HL-60 (cell line): ENCODE data around the gene TTC27.

Experiments used
- DNase-seq, 2 experiments: peaks; one replicate each; pipeline ENCODE4 v3.0.0-alpha.2; 2010 to 2020; ENCODE audit warnings: low read depth in 1 of 2, low spot score in 1 of 2
- H3K27ac ChIP-seq: fragments of 250-450 bp; sonication (Bioruptor Pico); replicated peaks from 2 replicates; pipeline ENCODE4 v1.5.1; 2020; ENCODE audit warnings: mild to moderate bottlenecking, moderate library complexity
- H3K27me3 ChIP-seq: fragments of 250-450 bp; sonication (Bioruptor Pico); 2 replicates; pipeline ENCODE4 v1.5.1; 2021; ENCODE audit warnings: mild to moderate bottlenecking, moderate library complexity; ENCODE audit not compliant: insufficient read depth, poor library complexity, severe bottlenecking
- H3K4me3 ChIP-seq: replicated peaks from 2 replicates; pipeline ENCODE4 v1.5.1; 2011; ENCODE audit warnings: mild to moderate bottlenecking, control low read depth, low read length; ENCODE audit not compliant: insufficient read depth
- GABPA ChIP-seq: IDR thresholded peaks from 2 replicates; pipeline ENCODE4 v1.6.1; 2012; ENCODE audit warnings: low read depth
- POLR2AphosphoS5 ChIP-seq: IDR thresholded peaks from 2 replicates; pipeline ENCODE4 v1.6.1; 2012; ENCODE audit warnings: low read depth
- REST ChIP-seq: IDR thresholded peaks from 2 replicates; pipeline ENCODE4 v1.6.1; 2012; ENCODE audit warnings: low read depth; ENCODE audit not compliant: insufficient replicate concordance
- SPI1 ChIP-seq: IDR thresholded peaks from 2 replicates; pipeline ENCODE4 v1.6.1; 2012; ENCODE audit warnings: low read depth, mild to moderate bottlenecking, borderline replicate concordance
- TF ChIP-seq, protein P1 (sequence below): IDR thresholded peaks from one replicate; pipeline ENCODE4 v1.5.1; 2011; ENCODE audit warnings: low read length, control low read depth, inconsistent platforms; ENCODE audit not compliant: insufficient read depth

Gene TTC27

DNA sequence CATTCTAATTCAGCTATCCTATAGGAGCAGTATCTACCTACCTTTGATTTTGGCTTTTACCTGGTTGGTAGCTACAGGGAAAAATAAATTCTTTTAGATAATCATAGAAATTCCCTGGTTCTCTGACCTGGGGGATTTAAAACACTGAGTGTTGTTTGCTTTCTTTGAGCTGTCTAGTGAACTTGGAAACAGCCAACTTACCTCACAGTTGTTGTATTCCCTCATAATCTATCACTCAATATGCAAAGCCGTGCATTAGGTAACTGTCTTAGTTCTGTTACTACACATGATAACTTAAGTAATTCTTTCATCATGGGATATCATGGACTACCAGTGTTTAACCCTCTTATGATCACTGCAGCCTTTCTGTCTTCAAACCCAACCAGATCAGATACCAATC, 127.8 kb downstream of the TTC27 start:
- DNase-seq: no peak
- Histone ChIP-seq H3K27me3 (no peaks in the 10 kb centered on the region), H3K4me3 (no peak overlapping the region), H3K27ac (no peak overlapping the region)
- TF ChIP-seq, protein P1, sequence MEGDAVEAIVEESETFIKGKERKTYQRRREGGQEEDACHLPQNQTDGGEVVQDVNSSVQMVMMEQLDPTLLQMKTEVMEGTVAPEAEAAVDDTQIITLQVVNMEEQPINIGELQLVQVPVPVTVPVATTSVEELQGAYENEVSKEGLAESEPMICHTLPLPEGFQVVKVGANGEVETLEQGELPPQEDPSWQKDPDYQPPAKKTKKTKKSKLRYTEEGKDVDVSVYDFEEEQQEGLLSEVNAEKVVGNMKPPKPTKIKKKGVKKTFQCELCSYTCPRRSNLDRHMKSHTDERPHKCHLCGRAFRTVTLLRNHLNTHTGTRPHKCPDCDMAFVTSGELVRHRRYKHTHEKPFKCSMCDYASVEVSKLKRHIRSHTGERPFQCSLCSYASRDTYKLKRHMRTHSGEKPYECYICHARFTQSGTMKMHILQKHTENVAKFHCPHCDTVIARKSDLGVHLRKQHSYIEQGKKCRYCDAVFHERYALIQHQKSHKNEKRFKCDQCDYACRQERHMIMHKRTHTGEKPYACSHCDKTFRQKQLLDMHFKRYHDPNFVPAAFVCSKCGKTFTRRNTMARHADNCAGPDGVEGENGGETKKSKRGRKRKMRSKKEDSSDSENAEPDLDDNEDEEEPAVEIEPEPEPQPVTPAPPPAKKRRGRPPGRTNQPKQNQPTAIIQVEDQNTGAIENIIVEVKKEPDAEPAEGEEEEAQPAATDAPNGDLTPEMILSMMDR: no peak
- no peak for TF ChIP-seq REST
- no peak for TF ChIP-seq POLR2AphosphoS5
- TF ChIP-seq GABPA: no peak
- no peak for TF ChIP-seq SPI1

DNA sequence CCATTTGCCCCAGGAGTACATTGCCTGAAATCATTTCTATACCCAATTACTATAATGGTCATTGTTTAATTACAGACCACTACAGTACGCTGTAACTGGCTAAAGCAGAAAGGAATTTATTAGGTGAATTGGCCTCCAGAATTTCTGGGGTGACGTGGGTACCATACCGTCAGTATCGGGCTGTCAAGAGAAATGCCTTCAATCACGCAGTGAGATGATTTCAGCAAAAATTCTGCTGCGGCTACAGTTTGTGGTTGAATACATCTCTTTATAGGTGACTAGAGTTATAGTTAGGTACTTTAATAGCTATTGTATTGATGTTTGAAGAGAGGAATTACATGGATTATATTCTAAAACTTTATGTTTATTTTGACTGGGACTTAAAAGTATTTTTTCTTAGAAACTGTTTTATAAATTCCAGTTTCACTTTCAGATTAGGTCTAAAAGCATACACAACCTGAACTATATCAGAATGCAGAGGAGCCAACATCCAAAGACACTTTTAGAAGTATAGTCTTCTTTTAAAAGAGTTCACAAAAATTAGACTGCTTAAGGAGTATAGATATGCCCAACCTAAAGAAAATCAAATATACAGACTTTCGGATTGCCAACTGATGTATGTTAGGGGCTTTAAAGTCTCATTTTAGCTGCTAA, 128.4 kb downstream of the TTC27 start:
- Histone ChIP-seq H3K27me3 (no peaks in the 10 kb centered on the region), H3K4me3 (no peak overlapping the region), H3K27ac (no peak overlapping the region)
- no peak for DNase-seq
- TF ChIP-seq, protein P1: no peak
- TF ChIP-seq GABPA: no peak
- TF ChIP-seq REST: no peak
- TF ChIP-seq POLR2AphosphoS5: no peak
- TF ChIP-seq SPI1: no peak

DNA sequence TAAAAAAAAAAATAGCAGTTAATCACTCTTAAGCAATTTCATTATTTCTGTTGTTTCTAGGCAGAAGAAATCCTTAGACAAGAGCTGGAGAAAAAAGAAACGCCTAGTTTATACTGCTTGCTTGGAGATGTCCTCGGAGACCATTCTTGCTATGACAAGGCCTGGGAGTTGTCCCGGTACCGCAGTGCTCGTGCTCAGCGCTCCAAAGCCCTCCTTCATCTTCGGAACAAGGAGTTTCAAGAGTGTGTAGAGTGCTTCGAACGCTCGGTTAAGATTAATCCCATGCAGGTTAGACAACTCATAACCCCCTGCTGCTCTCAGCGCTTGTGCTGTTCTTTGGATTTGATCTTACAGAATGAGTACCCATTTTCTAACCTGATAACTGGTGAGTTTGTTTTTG, 130.4 kb downstream of the TTC27 start:
- no peak overlapping the region for H3K27ac ChIP-seq
- no peak overlapping the region for H3K4me3 ChIP-seq
- DNase-seq: no peak
- TF ChIP-seq SPI1 (no peak), GABPA (no peak), REST (no peak), POLR2AphosphoS5 (no peak)
- TF ChIP-seq, protein P1: no peak
- no peaks in the 10 kb centered on the region for H3K27me3 ChIP-seq
